Heart left ventricle (tissue), 13 donors: ENCODE data around the gene LRRC40.

Source experiments
- POLR2A ChIP-seq, 2 donors: fragments of 450-650 bp; IDR thresholded peaks; one replicate each; pipeline ENCODE4 v1.6.1; 2017; ENCODE audit warnings: antibody characterized with exemption in 2 of 2, mild to moderate bottlenecking in 2 of 2, moderate library complexity in 2 of 2
- TF ChIP-seq, protein P1 (sequence below), 12 donors: fragments of 200-600 bp; sonication (generic) in 4 of 12; IDR thresholded peaks; one replicate each; pipeline versions ENCODE4 v1.5.0 to v1.8.0; 2018 to 2022; ENCODE audit warnings: antibody characterized with exemption in 12 of 12, mild to moderate bottlenecking in 5 of 12
- donor health status: ischemic (EF 13 %, LVEDD 7.1; RV severe dilation, severe dysfunction).
- donor health status: DM: no; HTN: yes; CAD: no.
- donor health status: DM: no; HTN: no; CAD: no.
- donor health status: ischemic (EF 25% LVEDD 6.9; RV normal size, moderate dysfunction).
- donor health status: ischemic (EF 25% LVEDD 5.7; RV mildly dilated, moderate dysfunction).
- donor health status: ischemic (EF 35%, LVEDD 5.7; RV mildly dilated, moderate dysfunction).
- donor health status: nonischemic (EF 11% LVEDD 7.7; RV severe dilation, severe dysfunction).
- donor health status: DM: yes; HTN: yes; CAD: no.
- donor health status: PGD.
- donor health status: ischemic (EF 29% LVEDD 5.4; RV normal size, mild dysfunction).
- donor health status: nonischemic (EF 23%, LVEDD 6.1; RV moderate dilation, normal function).

DNA sequence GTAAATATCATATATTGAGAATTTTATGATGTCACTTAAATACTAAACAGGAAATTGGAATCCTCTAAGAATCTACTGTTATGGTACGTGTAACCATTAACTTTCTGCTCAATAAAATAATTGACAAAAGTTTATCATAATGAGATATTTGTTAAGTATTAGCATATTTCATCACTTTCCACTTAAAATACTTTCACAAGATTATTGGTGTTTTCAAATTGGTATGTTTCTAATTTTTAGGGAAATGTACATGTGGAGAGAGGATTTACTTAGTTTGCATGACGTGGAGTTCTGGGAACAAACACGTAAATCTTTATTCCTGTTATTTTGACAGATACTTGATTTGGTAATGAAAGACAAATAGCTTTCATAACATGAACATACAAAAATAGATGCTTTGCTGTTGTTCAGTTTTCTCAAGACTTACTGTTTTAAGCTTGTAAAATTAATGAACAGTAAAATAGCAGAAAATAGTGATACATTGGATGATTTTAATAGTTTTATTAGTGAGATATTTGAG lies 17.4 kb upstream of the LRRC40 start:
- TF ChIP-seq, protein P1, sequence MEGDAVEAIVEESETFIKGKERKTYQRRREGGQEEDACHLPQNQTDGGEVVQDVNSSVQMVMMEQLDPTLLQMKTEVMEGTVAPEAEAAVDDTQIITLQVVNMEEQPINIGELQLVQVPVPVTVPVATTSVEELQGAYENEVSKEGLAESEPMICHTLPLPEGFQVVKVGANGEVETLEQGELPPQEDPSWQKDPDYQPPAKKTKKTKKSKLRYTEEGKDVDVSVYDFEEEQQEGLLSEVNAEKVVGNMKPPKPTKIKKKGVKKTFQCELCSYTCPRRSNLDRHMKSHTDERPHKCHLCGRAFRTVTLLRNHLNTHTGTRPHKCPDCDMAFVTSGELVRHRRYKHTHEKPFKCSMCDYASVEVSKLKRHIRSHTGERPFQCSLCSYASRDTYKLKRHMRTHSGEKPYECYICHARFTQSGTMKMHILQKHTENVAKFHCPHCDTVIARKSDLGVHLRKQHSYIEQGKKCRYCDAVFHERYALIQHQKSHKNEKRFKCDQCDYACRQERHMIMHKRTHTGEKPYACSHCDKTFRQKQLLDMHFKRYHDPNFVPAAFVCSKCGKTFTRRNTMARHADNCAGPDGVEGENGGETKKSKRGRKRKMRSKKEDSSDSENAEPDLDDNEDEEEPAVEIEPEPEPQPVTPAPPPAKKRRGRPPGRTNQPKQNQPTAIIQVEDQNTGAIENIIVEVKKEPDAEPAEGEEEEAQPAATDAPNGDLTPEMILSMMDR (IDR thresholded peaks at IDR 0.05) = no peak
- no peak for TF ChIP-seq POLR2A (IDR thresholded peaks at IDR 0.05)
